Endodermal cell (in vitro differentiated cells): ENCODE results near the gene DNAH12. TPM values are rescaled to one million over a fixed set of nuclear protein-coding genes. Genes with fewer than 3 reads are reported as not detected.

Source experiments
- DNase-seq: peaks from one replicate; pipeline ENCODE4 v3.0.0-alpha.2; 2017
- H3K27ac ChIP-seq: 2 replicates; pipeline ENCODE4 v1.5.1; 2013; ENCODE audit warnings: mild to moderate bottlenecking, low read depth, low read length, moderate library complexity
- H3K27me3 ChIP-seq: 2 replicates; pipeline ENCODE4 v1.6.1; 2013; ENCODE audit warnings: mild to moderate bottlenecking, low read length, moderate library complexity; ENCODE audit not compliant: insufficient read depth, control insufficient read depth, poor library complexity, severe bottlenecking
- H3K36me3 ChIP-seq: 2 replicates; pipeline ENCODE4 v1.7.0; 2013; ENCODE audit warnings: mild to moderate bottlenecking, low read length, moderate library complexity; ENCODE audit not compliant: control insufficient read depth, insufficient read depth
- H3K4me1 ChIP-seq: one replicate; pipeline ENCODE4 v1.7.0; 2013; ENCODE audit warnings: low read length; ENCODE audit not compliant: control insufficient read depth, insufficient read depth
- H3K4me3 ChIP-seq: 2 replicates; pipeline ENCODE4 v1.5.1; 2013; ENCODE audit warnings: mild to moderate bottlenecking, low read length, moderate library complexity
- H3K9ac ChIP-seq: 2 replicates; pipeline ENCODE4 v1.6.1; 2013; ENCODE audit warnings: mild to moderate bottlenecking, low read length, moderate library complexity; ENCODE audit not compliant: poor library complexity, severe bottlenecking; ENCODE audit errors: extremely low read depth
- H3K9me3 ChIP-seq: 2 replicates; pipeline ENCODE4 v1.6.1; 2013; ENCODE audit warnings: mild to moderate bottlenecking, low read length, moderate library complexity; ENCODE audit not compliant: control insufficient read depth
- H3K27ac Mint-ChIP-seq: 2 replicates; pipeline ENCODE4 v1.8.0; 2020; ENCODE audit warnings: mixed read lengths
- H3K27me3 Mint-ChIP-seq: 2 replicates; pipeline ENCODE4 v1.8.0; 2021; ENCODE audit warnings: mild to moderate bottlenecking, mixed read lengths; ENCODE audit not compliant: insufficient read depth
- H3K36me3 Mint-ChIP-seq: 2 replicates; pipeline ENCODE4 v1.8.0; 2020; ENCODE audit warnings: low read depth, mixed read lengths
- H3K4me1 Mint-ChIP-seq: 2 replicates; pipeline ENCODE4 v1.8.0; 2020; ENCODE audit warnings: mixed read lengths
- H3K4me3 Mint-ChIP-seq: 2 replicates; pipeline ENCODE4 v1.8.0; 2020; ENCODE audit warnings: mild to moderate bottlenecking, moderate library complexity, mixed read lengths
- H3K9me3 Mint-ChIP-seq: 2 replicates; pipeline ENCODE4 v1.8.0; 2020; ENCODE audit warnings: mild to moderate bottlenecking, mixed read lengths
- WGBS, 2 experiments: methylation state at CpG; one replicate each; pipeline versions ENCODE4 v1.1.5 to v1.1.7; 2013; ENCODE audit warnings: missing lambda C conversion rate in 2 of 2, mixed read lengths in 1 of 2; ENCODE audit not compliant: insufficient coverage in 1 of 2, insufficient read length in 1 of 2; 5-methylcytosine and 5-hydroxymethylcytosine counted together
- total RNA-seq, 2 donors: library from RNA; stranded (reverse); fragmentation: NEBNext Ultra II Directional in 1 of 2; extraction: Animal tissue kit (Norgen Biotek cat#: 25700) in 1 of 2; gene quantifications; 2 replicates in 1 of 2; 3 replicates in 1 of 2; pipeline ENCODE4 v1.2.1, GENCODE V29; 2021
- TF ChIP-seq, protein P1 (sequence below): fragments of 200-600 bp; sonication (generic); conservative IDR thresholded peaks from 2 replicates; pipeline ENCODE4 v1.5.0; 2021; ENCODE audit warnings: antibody characterized with exemption, mild to moderate bottlenecking

Gene DNAH12
- total RNA-seq, 2 donors from 2014 or later, result 0.77 to 2.2 TPM

DNA sequence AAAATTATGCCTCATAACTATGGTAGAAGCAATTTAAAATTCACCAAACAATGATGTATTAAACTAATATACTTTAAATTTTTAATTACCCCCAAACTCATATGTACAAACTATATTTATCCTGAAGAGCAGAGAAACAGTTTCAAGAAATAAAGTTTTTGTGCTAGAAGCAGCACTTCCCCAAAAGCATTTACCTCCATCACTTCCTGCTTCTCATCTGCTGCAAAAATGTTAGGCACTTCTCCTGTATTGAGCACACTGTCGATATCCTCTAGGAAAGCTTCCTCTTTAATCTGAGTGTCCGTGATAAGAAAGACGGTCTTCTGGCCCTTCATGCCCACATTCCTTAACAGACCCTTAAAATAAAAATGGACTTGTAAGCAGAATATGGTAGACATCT, 150.2 kb downstream of the DNAH12 start:
- no peaks in the 10 kb centered on the region for H3K9me3 ChIP-seq
- no peaks in the 10 kb centered on the region for H3K36me3 Mint-ChIP-seq

DNA sequence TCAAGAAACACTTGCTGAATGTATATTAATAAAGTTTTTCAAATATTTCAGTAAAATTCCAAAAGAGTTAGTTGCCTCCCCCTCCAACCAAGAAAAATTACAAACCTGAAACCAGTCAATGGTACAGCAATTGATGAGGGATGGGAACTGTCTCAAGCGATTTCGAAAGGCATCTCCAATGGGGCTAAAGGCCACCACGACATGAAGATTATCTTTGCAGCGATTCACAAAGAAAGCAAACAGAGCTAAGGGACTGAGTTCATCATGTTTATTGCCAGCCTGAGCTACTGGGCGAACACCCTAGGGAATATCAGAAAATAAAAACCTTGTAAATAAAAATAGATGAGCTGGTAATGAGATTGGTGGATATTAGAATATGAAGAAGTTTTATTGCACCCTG, 152.4 kb downstream of the DNAH12 start:
- no peak overlapping the region for H3K27ac Mint-ChIP-seq
- 90 to 100% methylated on average over 3 to 5 of the region's 5 CpGs for WGBS, 2 experiments
- DNase-seq, result no peak

More for the DNA sequence above, 150.2 kb downstream of the DNAH12 start:
- H3K4me1 Mint-ChIP-seq, result no peaks in the 10 kb centered on the region
- TF ChIP-seq, protein P1, sequence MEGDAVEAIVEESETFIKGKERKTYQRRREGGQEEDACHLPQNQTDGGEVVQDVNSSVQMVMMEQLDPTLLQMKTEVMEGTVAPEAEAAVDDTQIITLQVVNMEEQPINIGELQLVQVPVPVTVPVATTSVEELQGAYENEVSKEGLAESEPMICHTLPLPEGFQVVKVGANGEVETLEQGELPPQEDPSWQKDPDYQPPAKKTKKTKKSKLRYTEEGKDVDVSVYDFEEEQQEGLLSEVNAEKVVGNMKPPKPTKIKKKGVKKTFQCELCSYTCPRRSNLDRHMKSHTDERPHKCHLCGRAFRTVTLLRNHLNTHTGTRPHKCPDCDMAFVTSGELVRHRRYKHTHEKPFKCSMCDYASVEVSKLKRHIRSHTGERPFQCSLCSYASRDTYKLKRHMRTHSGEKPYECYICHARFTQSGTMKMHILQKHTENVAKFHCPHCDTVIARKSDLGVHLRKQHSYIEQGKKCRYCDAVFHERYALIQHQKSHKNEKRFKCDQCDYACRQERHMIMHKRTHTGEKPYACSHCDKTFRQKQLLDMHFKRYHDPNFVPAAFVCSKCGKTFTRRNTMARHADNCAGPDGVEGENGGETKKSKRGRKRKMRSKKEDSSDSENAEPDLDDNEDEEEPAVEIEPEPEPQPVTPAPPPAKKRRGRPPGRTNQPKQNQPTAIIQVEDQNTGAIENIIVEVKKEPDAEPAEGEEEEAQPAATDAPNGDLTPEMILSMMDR, result no peak
- no peaks in the 10 kb centered on the region for H3K27me3 Mint-ChIP-seq
- peaks cover 2% of the 10 kb centered on the region for H3K9me3 Mint-ChIP-seq
- H3K36me3 ChIP-seq, result no peaks in the 10 kb centered on the region
- H3K27ac Mint-ChIP-seq, result no peak overlapping the region
- DNase-seq, result no peak
- no peak overlapping the region for H3K4me3 Mint-ChIP-seq
- H3K4me3 ChIP-seq, result no peak overlapping the region
- H3K4me1 ChIP-seq, result no peaks in the 10 kb centered on the region
- no peaks in the 10 kb centered on the region for H3K27me3 ChIP-seq
- H3K27ac ChIP-seq, result no peak overlapping the region
- H3K9ac ChIP-seq, result no peak overlapping the region
- WGBS, 2 experiments, result 83 to 99% methylated on average over 1 to 3 of the region's 3 CpGs

GRCh38 chr3:57389271-57389670, 154.9 kb downstream of the DNAH12 start:
- no peak for DNase-seq
- H3K27ac ChIP-seq, result no peak overlapping the region
- H3K27me3 ChIP-seq, result no peaks in the 10 kb centered on the region
- H3K9ac ChIP-seq, result no peak overlapping the region
- 87 to 90% methylated on average over 2 of the region's 2 CpGs for WGBS, 2 experiments
- Mint-ChIP-seq H3K27me3 (no peaks in the 10 kb centered on the region), H3K36me3 (no peaks in the 10 kb centered on the region), H3K9me3 (no peaks in the 10 kb centered on the region), H3K4me1 (no peaks in the 10 kb centered on the region), H3K4me3 (no peak overlapping the region), H3K27ac (no peak overlapping the region)
- TF ChIP-seq, protein P1, result no peak
- H3K4me1 ChIP-seq, result no peaks in the 10 kb centered on the region
- no peaks in the 10 kb centered on the region for H3K9me3 ChIP-seq
- H3K36me3 ChIP-seq, result no peaks in the 10 kb centered on the region
- H3K4me3 ChIP-seq, result no peak overlapping the region

More for the DNA sequence above, 152.4 kb downstream of the DNAH12 start:
- H3K4me3 ChIP-seq, result no peak overlapping the region
- TF ChIP-seq, protein P1, result no peak
- no peaks in the 10 kb centered on the region for H3K27me3 ChIP-seq
- no peaks in the 10 kb centered on the region for H3K9me3 ChIP-seq
- no peaks in the 10 kb centered on the region for H3K9me3 Mint-ChIP-seq
- H3K36me3 ChIP-seq, result no peaks in the 10 kb centered on the region
- no peaks in the 10 kb centered on the region for H3K4me1 ChIP-seq
- H3K27me3 Mint-ChIP-seq, result no peaks in the 10 kb centered on the region
- H3K27ac ChIP-seq, result no peak overlapping the region
- H3K4me1 Mint-ChIP-seq, result no peaks in the 10 kb centered on the region
- no peaks in the 10 kb centered on the region for H3K36me3 Mint-ChIP-seq
- no peak overlapping the region for H3K4me3 Mint-ChIP-seq
- no peak overlapping the region for H3K9ac ChIP-seq
